HG02938 (cell line): ENCODE results near the gene PP2D1.
"Not testable (repeated sequence)": the region's sequence is repeated elsewhere in the genome, so short reads cannot be mapped to it uniquely, and the experiment has no call there.

Experiments used
- ATAC-seq: cut with Tn5 transposase; IDR thresholded peaks from one replicate; pipeline ENCODE4 v1.9.1; 2021; ENCODE audit warnings: mild to moderate bottlenecking, moderate library complexity; ENCODE audit not compliant: unreplicated experiment

The PP2D1 gene

DNA sequence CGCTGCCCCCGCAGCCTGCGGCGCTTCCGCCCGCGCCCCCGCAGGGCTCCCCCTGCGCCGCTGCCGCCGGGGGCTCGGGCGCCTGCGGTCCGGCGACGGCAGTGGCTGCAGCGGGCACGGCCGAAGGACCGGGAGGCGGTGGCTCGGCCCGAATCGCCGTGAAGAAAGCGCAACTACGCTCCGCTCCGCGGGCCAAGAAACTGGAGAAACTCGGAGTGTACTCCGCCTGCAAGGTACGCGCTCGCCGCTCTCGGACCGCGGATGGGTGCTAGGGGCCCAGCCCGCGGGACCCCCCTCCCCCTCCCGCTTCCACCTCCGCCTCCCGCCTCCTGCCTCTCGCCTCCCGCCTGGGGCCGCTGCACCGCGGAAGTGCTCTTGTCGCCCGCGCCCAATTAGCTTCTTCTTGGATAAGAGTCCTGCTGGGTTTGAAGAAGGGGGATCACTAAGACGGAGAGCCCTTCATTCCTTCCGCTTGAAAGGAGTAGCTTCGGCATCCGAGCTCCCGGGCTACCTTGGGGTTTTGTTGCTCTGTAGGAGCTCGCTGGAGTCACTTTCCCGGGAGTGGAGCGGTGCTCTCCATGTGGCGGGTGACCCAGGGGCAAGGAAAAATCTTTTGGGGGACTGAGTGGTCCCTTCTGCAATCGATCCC is 28.6 kb upstream of the PP2D1 start:
- ATAC-seq: peak; percentile 32

DNA sequence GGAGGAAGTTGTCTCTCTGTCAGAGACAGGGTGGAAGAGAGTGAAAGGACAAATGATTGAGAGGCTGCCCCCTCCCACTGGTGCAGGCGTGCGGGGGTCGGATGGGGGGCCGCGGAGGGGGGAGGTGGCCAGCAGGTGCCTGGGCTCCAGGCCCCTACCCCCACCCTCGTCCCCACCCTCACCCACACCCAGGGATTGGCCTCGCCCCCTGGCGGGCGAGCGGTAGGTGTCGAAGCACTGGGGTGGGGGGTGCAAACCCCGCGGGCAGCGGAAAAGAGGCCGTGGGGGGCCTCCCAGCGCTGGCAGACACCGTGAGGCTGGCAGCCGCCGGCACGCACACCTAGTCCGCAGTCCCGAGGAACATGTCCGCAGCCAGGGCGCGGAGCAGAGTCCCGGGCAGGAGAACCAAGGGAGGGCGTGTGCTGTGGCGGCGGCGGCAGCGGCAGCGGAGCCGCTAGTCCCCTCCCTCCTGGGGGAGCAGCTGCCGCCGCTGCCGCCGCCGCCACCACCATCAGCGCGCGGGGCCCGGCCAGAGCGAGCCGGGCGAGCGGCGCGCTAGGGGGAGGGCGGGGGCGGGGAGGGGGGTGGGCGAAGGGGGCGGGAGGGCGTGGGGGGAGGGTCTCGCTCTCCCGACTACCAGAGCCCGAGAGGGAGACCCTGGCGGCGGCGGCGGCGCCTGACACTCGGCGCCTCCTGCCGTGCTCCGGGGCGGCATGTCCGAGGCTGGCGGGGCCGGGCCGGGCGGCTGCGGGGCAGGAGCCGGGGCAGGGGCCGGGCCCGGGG is 27.9 kb upstream of the PP2D1 start, which contains the start of gene KAT2B:
Gene KAT2B (plus strand): TSS at position 682 of the 783 bp plus-strand sequence. CDS start 32 bp downstream, at position 714.
- peak; percentile 48 for ATAC-seq

GRCh38 chr3:20039466-20039764 is 27.4 kb upstream of the PP2D1 start:
- ATAC-seq: no peak

DNA sequence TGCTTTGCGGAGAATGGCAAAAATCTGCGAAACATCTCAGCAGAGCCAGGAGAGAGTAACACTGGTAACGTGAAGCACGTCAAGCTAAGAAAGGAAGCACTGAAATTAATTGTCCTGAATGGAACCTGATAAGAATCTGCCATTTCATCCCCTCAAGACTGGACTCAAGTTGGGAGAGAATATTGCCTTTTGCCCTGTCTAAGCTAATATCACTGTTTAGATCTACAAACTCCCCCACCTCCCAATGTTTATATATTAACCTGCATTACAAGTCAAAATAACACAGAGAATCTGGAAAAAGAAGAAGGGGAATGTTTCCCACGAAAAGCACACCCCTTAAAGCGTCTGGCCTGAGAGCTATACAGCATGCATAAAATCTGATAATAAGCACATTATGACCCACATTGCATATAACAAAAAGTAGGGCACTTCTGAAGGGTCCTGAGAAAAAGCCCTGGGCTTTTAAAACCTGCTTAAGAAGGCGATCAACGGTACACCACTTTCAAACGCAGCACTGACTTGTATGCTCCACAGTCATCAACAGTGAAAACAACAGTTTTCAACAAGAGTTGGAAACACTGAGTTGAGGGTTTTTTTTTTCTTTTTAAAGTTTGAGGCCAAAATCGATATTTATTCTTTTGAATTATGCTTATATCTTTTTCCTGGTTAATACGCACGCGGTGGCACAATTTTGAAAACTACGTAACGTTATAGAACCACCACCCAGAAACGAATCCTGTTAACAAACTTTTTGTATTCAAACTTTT is 26.8 kb upstream of the PP2D1 start:
- ATAC-seq: no peak

DNA sequence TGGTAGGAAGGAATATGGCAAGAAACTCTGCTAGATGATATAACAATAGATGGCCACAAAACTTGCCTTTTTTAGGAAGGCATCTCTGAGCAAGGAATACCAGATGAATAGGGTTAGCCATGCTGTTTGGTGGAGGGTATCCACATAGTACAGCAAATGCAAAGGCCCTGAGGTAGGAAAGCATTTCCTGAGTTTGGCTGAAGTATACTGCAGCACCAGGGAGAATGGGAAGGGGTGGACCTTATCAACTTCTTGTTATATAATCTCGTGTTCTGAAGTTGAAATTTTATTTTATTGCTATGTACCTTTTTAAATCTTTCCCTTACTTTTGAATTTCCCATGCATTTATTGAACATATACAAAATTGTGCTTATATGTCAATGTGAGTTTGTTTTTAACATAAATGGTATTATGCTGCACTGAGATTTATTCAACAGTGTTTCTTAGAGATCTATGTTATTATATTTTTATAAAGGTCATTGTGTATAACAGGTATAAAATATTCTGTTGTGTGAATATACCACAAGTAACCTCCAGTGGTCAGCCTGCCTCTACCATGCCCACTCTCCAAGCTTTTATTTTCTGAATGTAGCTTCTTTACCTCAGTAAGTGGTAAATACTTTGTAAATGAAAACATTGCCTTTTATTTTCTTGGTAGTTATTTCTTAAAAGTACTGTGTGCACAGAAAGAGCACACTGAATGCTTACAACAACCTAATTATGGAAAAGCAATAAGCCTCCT is 25.4 kb upstream of the PP2D1 start:
- no peak for ATAC-seq

DNA sequence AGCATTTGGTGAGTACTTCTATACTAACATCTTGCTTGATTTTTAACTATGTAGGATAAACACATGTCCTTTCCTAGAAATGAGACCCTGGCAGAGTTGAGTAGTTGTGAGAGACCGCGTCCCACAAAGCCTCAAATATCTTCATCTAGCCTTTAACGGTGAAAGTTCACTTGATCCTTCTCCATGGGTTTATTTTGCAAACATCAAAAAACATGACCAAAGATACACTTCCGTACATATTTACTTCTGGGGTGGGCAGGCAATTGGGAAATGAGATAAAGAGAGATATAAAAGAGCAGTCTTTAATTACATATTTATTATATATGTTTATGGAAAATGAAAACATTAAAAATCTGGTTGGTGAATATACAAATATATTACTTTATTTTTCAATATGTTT is 23.0 kb upstream of the PP2D1 start:
- ATAC-seq: no peak

GRCh38 chr3:20031939-20032338 is 19.9 kb upstream of the PP2D1 start:
- ATAC-seq: not testable (repeated sequence)

- no peak for ATAC-seq
Observed at GRCh38 chr3:20028905-20029331, 16.9 kb upstream of the PP2D1 start.

DNA sequence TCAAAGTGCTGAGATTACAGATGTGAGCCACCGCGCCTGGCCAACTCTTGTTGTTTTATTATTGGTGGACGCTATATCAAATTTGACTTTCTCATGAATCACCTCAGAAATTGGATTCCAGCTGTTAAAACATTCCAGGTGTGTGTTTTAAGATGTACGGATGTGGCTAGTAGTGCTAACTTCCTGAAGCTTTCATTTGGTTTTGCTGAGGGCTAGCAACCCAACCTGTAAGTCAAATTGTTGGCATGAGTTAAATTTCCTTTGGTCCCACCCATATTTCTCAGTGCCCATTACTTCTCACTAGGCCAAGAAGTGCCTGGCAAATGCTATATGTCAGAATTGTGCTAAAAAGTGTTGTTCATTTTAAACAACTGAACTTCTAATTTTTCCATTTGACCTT is 15.1 kb upstream of the PP2D1 start:
- ATAC-seq: no peak

GRCh38 chr3:20023623-20024405 is 11.8 kb upstream of the PP2D1 start:
- no peak for ATAC-seq

DNA sequence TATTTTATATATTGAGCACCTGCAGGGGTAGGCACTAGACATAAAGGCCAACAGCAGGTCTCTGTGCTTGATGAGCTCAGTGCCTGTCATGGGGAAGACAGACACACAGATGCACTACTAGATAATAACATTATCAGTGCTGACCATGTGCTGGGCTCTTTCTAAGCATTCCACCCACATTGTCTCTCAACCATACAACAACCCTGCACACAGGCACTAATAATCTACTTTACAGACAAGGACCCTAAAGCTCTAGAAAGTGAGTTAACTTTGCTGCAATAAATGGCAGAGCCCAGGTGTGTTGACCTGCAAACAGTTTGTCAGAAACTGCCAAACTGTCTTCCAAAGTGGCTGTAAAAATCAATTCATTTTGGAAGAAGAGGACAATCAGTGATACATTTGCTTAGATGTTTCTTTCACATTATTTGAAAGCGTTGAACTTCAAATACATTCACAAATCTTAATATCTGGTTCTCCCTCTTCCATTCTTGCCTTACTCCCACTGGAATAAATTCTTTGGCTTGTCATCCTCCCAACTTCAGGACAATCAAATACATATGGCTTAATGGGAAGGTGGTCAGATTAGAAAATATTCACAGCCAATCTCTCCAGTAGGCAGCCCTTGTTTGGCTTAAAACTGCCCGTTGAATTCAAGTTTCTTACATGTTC is 11.0 kb upstream of the PP2D1 start:
- no peak for ATAC-seq

DNA sequence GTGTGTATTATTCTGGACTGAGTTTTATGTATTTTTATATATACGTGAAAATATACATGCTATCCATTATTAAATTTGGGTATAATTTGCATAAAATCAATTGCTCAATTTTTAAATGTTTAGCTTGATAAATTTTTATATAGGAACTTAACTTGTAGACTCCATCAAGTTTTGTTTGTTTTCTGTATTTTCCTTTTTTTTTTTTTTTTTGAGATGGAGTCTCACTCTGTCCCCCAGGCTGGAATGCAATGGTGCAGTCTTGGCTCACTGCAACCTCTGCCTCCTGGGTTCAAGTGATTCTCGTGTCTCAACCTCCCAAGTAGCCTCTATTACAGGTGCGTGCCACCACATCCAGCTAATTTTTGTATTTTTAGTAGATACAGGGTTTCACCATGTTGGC is 4.0 kb upstream of the PP2D1 start:
- not testable (repeated sequence) for ATAC-seq

DNA sequence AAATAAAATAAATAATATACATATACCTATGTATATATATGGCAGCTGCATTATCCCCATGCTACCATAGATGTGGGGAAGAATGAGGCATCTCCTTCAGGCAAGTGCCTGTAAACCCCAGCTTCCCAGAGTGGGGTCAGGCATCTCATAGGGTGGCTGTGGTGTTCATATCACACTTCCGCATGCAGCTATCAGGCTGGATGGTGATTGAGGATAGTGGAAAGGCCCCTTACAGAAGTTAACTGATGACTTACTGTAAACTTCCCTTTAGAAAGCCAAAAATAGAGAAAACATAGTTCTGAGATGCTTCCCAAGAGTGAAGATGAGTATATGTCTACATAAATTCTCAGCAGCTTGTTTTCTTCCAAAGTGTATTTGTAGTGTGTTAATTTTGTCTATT is 3.5 kb upstream of the PP2D1 start:
- ATAC-seq: no peak

DNA sequence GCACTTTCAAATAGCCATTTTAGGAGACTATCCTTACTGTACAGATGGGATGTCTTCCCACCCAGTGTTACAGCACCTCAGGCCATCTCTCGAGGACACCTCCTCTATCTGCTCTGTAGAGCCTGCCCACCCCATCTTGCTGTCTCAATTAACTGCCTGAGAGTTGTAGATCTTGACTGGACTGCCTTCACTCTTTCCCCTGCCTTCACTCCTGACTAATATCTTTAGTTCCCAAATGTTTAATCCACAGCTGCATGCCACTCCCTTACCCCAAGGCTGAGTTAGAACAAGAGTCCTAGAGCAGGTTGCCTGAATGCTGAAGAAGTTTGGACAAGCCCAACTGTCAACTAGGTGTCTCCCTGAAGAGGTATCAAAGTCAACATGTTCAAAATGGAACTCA is 1.3 kb upstream of the PP2D1 start:
- ATAC-seq: no peak

DNA sequence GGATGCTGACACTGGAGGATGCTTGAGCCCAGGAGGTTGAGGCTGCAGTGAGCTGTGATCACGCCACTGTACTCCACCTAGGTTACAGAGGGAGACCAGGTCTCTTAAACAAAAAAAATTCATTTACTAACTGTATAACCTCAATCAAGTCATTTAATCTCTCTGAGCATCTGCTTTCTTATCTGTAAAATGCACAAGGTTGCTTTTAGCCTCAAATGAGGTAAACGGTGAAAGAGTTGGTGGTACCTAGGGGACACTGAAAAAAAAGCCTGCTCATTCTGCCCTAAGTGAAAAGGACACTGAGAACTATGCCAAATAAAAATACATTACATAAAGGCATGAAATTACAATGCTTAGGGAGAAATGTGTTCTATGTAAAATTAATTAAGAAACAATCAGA is 3.4 kb downstream of the PP2D1 start:
- no peak for ATAC-seq

DNA sequence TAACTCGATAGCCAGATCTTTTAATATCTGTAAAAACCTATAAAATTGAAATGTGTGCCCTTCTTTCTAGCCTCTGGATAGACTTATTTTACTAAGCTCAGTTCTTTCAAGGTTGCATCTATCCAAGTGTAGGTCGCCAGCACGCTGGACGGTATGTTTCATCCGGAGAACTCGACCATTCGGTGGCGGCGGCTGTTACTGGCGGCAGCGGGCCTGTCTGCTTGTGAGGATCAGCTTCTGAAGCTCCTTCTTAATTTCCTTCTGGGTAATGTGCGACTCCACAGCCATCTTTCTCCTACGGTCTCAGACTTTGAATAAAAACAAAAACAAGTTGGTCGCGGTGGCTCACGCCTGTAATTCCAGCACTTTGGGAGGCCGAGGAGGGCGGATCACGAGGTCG is 4.1 kb downstream of the PP2D1 start:
- ATAC-seq: no peak

GRCh38 chr3:20001932-20002331 is 10.1 kb downstream of the PP2D1 start:
- no peak for ATAC-seq

DNA sequence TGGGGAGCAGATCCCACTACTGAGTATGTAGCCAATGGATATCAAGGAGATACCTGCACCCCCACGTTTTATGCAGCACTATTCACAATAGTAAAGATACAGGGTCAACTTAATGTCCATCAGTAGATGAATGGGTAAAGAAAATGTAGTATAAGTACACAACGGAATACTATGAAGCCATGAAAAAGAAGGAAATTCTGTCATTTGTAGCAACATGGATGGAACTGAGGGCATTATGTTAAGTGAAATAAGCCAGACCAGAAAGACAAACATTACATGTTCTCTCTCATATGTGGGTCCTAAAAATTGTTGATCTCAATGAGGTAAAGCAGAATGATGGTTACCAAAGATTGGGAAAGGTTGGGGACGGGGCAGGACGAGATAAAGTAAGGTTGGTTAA is 14.6 kb downstream of the PP2D1 start:
- ATAC-seq: no peak

DNA sequence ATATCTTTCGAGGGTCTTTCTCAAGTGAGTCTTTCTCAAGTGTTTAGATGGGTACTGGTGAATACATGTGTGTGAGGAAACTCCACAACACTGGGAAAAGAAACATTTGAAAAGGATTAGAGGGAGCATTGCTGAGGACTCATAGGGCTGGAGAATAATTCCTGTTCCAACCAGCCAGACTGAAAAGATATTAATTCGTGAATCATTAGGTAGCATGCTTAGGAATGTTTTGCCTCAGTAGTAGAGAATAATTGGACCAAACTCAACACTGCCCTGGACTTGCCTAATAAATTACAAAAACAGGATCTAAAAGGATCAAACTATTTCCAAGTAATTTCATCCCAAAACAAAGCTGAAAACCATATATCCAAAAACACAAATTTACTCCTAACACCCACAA is 17.3 kb downstream of the PP2D1 start:
- ATAC-seq: no peak

DNA sequence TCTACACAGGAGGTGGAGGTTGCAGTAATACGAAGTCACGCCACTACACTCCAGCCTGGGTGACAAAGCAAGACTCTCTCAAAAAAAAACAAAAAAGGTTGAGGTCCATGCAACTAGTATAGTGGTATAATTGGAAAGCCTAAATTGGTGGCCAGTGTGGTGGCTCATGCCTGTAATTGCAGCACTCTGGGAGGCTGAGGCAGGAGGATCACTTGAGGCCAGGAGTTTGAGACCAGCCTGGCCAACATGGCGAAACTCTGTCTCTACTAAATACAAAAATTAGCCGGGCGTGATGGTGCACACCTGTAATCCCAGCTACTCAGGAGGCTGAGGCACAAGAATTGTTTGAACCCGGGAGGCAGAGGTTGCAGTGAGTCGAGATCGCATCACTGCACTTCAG is 23.2 kb downstream of the PP2D1 start:
- ATAC-seq: not testable (repeated sequence)
